Neuronal stem cell (in vitro differentiated cells): ENCODE measurements around the gene RNU1-2. TPM values are rescaled to one million over a fixed set of nuclear protein-coding genes. Genes with fewer than 3 reads are reported as not detected.
"Not testable (repeated sequence)": the region's sequence is repeated elsewhere in the genome, so short reads cannot be mapped to it uniquely, and the experiment has no call there.

Experiments used
- DNase-seq: peaks from one replicate; pipeline ENCODE4 v3.0.0-alpha.2; 2013; ENCODE audit warnings: low spot score
- H2AFZ ChIP-seq: one replicate; pipeline ENCODE4 v1.6.1; 2013; ENCODE audit warnings: mild to moderate bottlenecking, low read length, inconsistent platforms
- H2AK5ac ChIP-seq: 2 replicates; pipeline ENCODE4 v1.6.1; 2013; ENCODE audit warnings: low read depth, mild to moderate bottlenecking, inconsistent platforms, low read length, moderate library complexity, mixed read lengths
- H2BK120ac ChIP-seq: 2 replicates; pipeline ENCODE4 v1.6.1; 2013; ENCODE audit warnings: low read depth, mild to moderate bottlenecking, inconsistent platforms, low read length, moderate library complexity, mixed read lengths
- H2BK12ac ChIP-seq: one replicate; pipeline ENCODE4 v1.6.1; 2013; ENCODE audit warnings: low read length, inconsistent platforms
- H2BK15ac ChIP-seq: 2 replicates; pipeline ENCODE4 v1.6.1; 2013; ENCODE audit warnings: mild to moderate bottlenecking, low read length, inconsistent platforms, mixed read lengths
- H2BK5ac ChIP-seq: one replicate; pipeline ENCODE4 v1.6.1; 2013; ENCODE audit warnings: inconsistent platforms, mild to moderate bottlenecking, low read length, moderate library complexity
- H3K14ac ChIP-seq: one replicate; pipeline ENCODE4 v1.6.1; 2013; ENCODE audit warnings: low read length, inconsistent platforms
- H3K18ac ChIP-seq: 2 replicates; pipeline ENCODE4 v1.6.1; 2013; ENCODE audit warnings: low read length, inconsistent platforms
- H3K23ac ChIP-seq: 2 replicates; pipeline ENCODE4 v1.6.1; 2013; ENCODE audit warnings: low read depth, mild to moderate bottlenecking, mixed read lengths, low read length, inconsistent platforms; ENCODE audit not compliant: poor library complexity
- H3K27ac ChIP-seq: replicated peaks from 3 replicates; pipeline ENCODE4 v1.5.1; 2013; ENCODE audit warnings: low read length, inconsistent platforms
- H3K27me3 ChIP-seq, 3 experiments: 2 replicates each; pipeline ENCODE4 v1.6.1; 2013; ENCODE audit warnings: low read length in 3 of 3, mild to moderate bottlenecking in 2 of 3, inconsistent platforms in 1 of 3, low read depth in 1 of 3, mixed read lengths in 1 of 3, moderate library complexity in 1 of 3; ENCODE audit not compliant: control insufficient read depth in 3 of 3, insufficient read depth in 3 of 3
- H3K36me3 ChIP-seq, 2 donors: replicated peaks in 1 of 2; 2 replicates each; pipeline ENCODE4 v1.6.1; 2013; ENCODE audit warnings: low read length in 2 of 2; ENCODE audit not compliant: control insufficient read depth in 2 of 2, insufficient read depth in 2 of 2
- H3K4ac ChIP-seq: 2 replicates; pipeline ENCODE4 v1.6.1; 2013; ENCODE audit warnings: inconsistent platforms, mild to moderate bottlenecking, low read length, moderate library complexity
- H3K4me1 ChIP-seq, 2 donors: 1 replicate in 1 of 2; 2 replicates in 1 of 2; pipeline ENCODE4 v1.6.1; 2013; ENCODE audit warnings: low read length in 2 of 2, low read depth in 1 of 2; ENCODE audit not compliant: control insufficient read depth in 2 of 2, insufficient read depth in 1 of 2
- H3K4me2 ChIP-seq: one replicate; pipeline ENCODE4 v1.6.1; 2013; ENCODE audit warnings: mild to moderate bottlenecking, low read length, inconsistent platforms; ENCODE audit not compliant: insufficient read depth, poor library complexity, severe bottlenecking
- H3K4me3 ChIP-seq, 2 donors: 2 replicates each; pipeline ENCODE4 v1.5.1; 2013; ENCODE audit warnings: low read length in 2 of 2, mild to moderate bottlenecking in 2 of 2, inconsistent platforms in 1 of 2, moderate library complexity in 1 of 2
- H3K79me1 ChIP-seq: one replicate; pipeline ENCODE4 v1.6.1; 2013; ENCODE audit warnings: low read depth, mild to moderate bottlenecking, inconsistent platforms, low read length, moderate library complexity
- H3K9ac ChIP-seq: one replicate; pipeline ENCODE4 v1.6.1; 2013; ENCODE audit warnings: mild to moderate bottlenecking, low read depth, low read length, inconsistent platforms; ENCODE audit not compliant: poor library complexity
- H3K9me3 ChIP-seq, 2 donors: replicated peaks in 1 of 2; 2 replicates each; pipeline versions ENCODE3 to v1.6.1; 2013; ENCODE audit warnings: low read length in 2 of 2, mild to moderate bottlenecking in 2 of 2, inconsistent platforms in 1 of 2, low read depth in 1 of 2, mixed read lengths in 1 of 2, moderate library complexity in 1 of 2; ENCODE audit not compliant: control insufficient read depth in 2 of 2, insufficient read depth in 1 of 2
- H4K8ac ChIP-seq: one replicate; pipeline ENCODE4 v1.6.1; 2013; ENCODE audit warnings: low read depth, mild to moderate bottlenecking, inconsistent platforms, low read length, moderate library complexity
- H4K91ac ChIP-seq: one replicate; pipeline ENCODE4 v1.6.1; 2013; ENCODE audit warnings: low read length, low read depth, mild to moderate bottlenecking, inconsistent platforms; ENCODE audit not compliant: poor library complexity
- WGBS, 2 donors: extraction: QIAGEN DNeasy Blood & Tissue Kit; methylation state at CpG; one replicate each; pipeline ENCODE4 v1.1.7; 2013; ENCODE audit warnings: missing lambda C conversion rate in 2 of 2, mixed read lengths in 1 of 2; ENCODE audit not compliant: insufficient read length in 2 of 2, insufficient replicate concordance in 1 of 2; ENCODE audit errors: extremely low coverage in 2 of 2; 5-methylcytosine and 5-hydroxymethylcytosine counted together
- polyA plus RNA-seq, 2 experiments: library from polyadenylated mRNA; stranded (reverse); fragments of 200-250 nt; gene quantifications; one replicate each; pipeline ENCODE4 v1.2.3, GENCODE V29; 2013

The RNU1-2 gene
- polyA plus RNA-seq (2013, experiment 1 of 2), result 14.3 TPM
- polyA plus RNA-seq (2013, experiment 2 of 2), result 15.9 TPM

- H2BK12ac ChIP-seq, H2BK120ac ChIP-seq, H3K9me3 ChIP-seq, H3K79me1 ChIP-seq, H3K4me1 ChIP-seq, H3K36me3 ChIP-seq, H3K4ac ChIP-seq, H4K8ac ChIP-seq, H2AK5ac ChIP-seq, H4K91ac ChIP-seq, H2BK15ac ChIP-seq, H3K27me3 ChIP-seq, H3K14ac ChIP-seq: not testable (repeated sequence)
- H2AFZ ChIP-seq, result peak within 1 kb of the TSS; percentile 77
- peak within 1 kb of the TSS; percentile 99 for H2BK5ac ChIP-seq
- H3K4me2 ChIP-seq, result peak within 1 kb of the TSS; percentile 31
- H3K18ac ChIP-seq, result peak within 1 kb of the TSS; percentile 78
- H3K4me3 ChIP-seq, result peak within 1 kb of the TSS; percentile 45 to 62
- H3K9ac ChIP-seq, result peak within 1 kb of the TSS; percentile 30
- H3K27ac ChIP-seq, result peak within 1 kb of the TSS; percentile 87
- peak; percentile 84 for DNase-seq
- H3K23ac ChIP-seq, result peak within 1 kb of the TSS; percentile 73
- no CpG with 5 or more reads among the region's 39 CpGs for WGBS, 2 donors
Observed at GRCh38 chr1:16895598-16896315, at the start of gene RNU1-2. Gene RNU1-2, plus strand, starts transcription at chr1:16895980.

- H3K14ac ChIP-seq, H3K27ac ChIP-seq, H3K4me2 ChIP-seq, H3K79me1 ChIP-seq, H3K27me3 ChIP-seq, H2BK5ac ChIP-seq, H3K9me3 ChIP-seq, H3K36me3 ChIP-seq, H3K9ac ChIP-seq, H3K4ac ChIP-seq, H2AK5ac ChIP-seq, H3K23ac ChIP-seq, H4K91ac ChIP-seq, H2AFZ ChIP-seq, H2BK15ac ChIP-seq, H3K4me3 ChIP-seq, H3K4me1 ChIP-seq, H2BK12ac ChIP-seq, H4K8ac ChIP-seq, DNase-seq, H3K18ac ChIP-seq, H2BK120ac ChIP-seq: not testable (repeated sequence)
- WGBS, 2 donors, result no CpG with 5 or more reads among the region's 2 CpGs
Observed at GRCh38 chr1:16856201-16856600, 39.6 kb upstream of the RNU1-2 start.

DNA sequence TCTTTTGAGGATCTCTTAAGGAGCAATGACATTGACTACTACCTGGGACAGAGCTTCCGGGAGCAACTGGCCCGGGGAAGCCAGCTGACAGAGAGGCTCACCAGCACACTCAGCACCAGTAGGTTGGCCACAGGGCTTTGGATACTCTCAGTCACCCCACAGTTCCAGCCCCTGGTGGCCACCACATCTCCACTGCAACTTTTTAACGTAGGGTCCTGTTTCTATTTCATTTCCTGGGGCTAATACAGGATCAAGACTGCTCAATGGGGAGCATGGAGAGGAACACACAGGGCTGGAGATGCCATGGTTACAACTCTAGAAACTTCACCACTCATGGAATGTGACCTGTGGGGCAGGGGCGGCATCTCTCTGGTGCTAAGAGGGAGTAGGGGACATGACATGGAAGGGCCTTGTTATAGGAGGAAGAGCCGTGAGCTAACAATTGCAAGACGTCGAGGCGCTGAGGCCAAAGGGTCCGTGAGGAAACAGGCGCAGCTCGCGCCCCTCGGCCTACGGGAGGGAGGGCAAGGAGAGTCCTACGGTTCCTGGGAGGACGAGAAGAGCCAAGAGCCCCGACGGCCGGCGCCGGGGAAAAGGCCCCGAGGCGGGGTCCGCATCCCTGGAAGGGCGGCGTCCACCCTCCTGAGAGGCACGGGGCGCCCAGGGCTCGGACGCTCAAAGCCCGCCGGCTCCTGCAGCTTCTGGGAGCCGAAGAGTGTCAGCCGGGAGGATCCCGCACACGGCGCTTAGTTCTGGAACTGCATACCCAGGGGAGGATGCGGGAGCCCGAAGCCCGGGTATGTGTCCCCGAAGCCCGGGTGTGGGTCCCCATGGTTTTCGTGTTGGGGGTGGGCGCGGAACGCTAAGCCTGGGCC, 36.4 kb upstream of the RNU1-2 start:
- H3K27me3 ChIP-seq, H3K14ac ChIP-seq, H2BK12ac ChIP-seq, DNase-seq, H3K4ac ChIP-seq, H3K4me3 ChIP-seq, H2BK15ac ChIP-seq, H3K36me3 ChIP-seq, H3K4me2 ChIP-seq, H3K23ac ChIP-seq, H4K91ac ChIP-seq, H2BK5ac ChIP-seq, H3K9me3 ChIP-seq, H3K79me1 ChIP-seq, H3K27ac ChIP-seq, H3K18ac ChIP-seq, H2BK120ac ChIP-seq, H4K8ac ChIP-seq, H3K4me1 ChIP-seq, H2AK5ac ChIP-seq, H3K9ac ChIP-seq: not testable (repeated sequence)
- peak overlapping the region; percentile 35 for H2AFZ ChIP-seq
- no CpG with 5 or more reads among the region's 46 CpGs for WGBS, 2 donors

DNA sequence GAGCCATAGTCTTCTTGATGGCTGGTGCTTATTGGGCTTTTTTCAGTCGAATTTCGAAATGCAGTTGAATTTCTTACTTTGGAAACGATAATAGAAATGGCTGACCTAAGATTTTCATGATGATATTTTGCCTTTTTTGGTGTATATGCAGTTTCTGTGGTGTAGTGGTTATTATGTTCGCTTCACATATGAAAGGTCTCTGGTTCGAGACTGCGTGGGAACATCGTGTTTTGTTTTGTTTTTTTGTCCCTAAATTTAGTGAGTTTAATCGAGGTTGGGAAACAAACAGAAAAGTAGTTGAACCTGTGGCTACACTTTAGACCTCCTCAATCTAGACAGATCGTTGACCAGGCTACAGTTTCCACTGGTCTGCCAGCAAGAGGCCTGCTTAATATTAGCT, 35.7 kb upstream of the RNU1-2 start:
- H3K4me3 ChIP-seq, H3K23ac ChIP-seq, H2BK5ac ChIP-seq, H3K4me2 ChIP-seq, H3K79me1 ChIP-seq, H3K9me3 ChIP-seq, DNase-seq, H2BK120ac ChIP-seq, H3K4ac ChIP-seq, H3K27ac ChIP-seq, H3K27me3 ChIP-seq, H3K14ac ChIP-seq, H3K18ac ChIP-seq, H2AK5ac ChIP-seq, H3K9ac ChIP-seq, H4K91ac ChIP-seq, H3K4me1 ChIP-seq, H3K36me3 ChIP-seq, H2AFZ ChIP-seq, H2BK12ac ChIP-seq, H2BK15ac ChIP-seq, H4K8ac ChIP-seq: not testable (repeated sequence)
- no CpG with 5 or more reads among the region's 9 CpGs for WGBS, 2 donors
